SU-DHL-6 (cell line): ENCODE measurements around the gene RPTOR.

Source experiments
- EZH2phosphoT487 ChIP-seq: fragments of 200-600 bp; sonication (generic), shearing (Covaris generic); conservative IDR thresholded peaks from 2 replicates; pipeline ENCODE4 v1.6.1; 2018; ENCODE audit warnings: mild to moderate bottlenecking, antibody characterized with exemption, low read length, moderate library complexity, mixed read lengths
- TF ChIP-seq, protein P1 (sequence below): fragments of 200-600 bp; sonication (generic); IDR thresholded peaks from one replicate; pipeline ENCODE4 v1.5.1; 2017; ENCODE audit warnings: antibody characterized with exemption, mild to moderate bottlenecking, low read length, moderate library complexity; ENCODE audit not compliant: insufficient read depth, poor library complexity, severe bottlenecking

DNA sequence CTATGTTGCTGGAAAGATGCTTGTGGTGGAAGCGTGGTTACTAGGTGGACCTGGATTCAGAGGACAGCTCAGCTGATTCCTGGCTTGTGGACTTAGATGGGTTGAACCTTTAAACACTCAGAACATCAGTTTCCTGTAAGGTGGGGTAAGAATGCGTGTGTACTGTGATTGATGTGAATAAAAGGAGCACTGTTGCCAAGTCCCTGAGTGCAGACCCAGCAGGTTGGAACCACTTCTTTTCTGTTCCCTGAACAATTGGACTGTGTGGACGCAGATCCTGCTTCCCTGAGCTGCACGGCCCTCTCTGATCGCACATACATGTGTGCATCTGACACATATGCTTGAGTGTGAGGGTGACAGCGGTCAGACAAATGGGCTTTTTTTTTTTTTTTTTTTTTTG, 37.5 kb downstream of the RPTOR start:
- TF ChIP-seq, protein P1, sequence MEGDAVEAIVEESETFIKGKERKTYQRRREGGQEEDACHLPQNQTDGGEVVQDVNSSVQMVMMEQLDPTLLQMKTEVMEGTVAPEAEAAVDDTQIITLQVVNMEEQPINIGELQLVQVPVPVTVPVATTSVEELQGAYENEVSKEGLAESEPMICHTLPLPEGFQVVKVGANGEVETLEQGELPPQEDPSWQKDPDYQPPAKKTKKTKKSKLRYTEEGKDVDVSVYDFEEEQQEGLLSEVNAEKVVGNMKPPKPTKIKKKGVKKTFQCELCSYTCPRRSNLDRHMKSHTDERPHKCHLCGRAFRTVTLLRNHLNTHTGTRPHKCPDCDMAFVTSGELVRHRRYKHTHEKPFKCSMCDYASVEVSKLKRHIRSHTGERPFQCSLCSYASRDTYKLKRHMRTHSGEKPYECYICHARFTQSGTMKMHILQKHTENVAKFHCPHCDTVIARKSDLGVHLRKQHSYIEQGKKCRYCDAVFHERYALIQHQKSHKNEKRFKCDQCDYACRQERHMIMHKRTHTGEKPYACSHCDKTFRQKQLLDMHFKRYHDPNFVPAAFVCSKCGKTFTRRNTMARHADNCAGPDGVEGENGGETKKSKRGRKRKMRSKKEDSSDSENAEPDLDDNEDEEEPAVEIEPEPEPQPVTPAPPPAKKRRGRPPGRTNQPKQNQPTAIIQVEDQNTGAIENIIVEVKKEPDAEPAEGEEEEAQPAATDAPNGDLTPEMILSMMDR: no peak
- TF ChIP-seq EZH2phosphoT487: no peak
